CD14-positive monocyte (primary cell): ENCODE measurements around the gene KLHL25. TPM values are rescaled to one million over a fixed set of nuclear protein-coding genes. Genes with fewer than 3 reads are reported as not detected.

Experiments used
- DNase-seq, 3 donors: peaks; one replicate each; pipeline ENCODE4 v3.0.0-alpha.2; 2011 to 2022
- H2AFZ ChIP-seq: 2 replicates; pipeline ENCODE4 v1.6.0; 2012; ENCODE audit warnings: mild to moderate bottlenecking, low read depth, low read length, inconsistent platforms; ENCODE audit not compliant: insufficient read depth, poor library complexity, severe bottlenecking
- H3K27ac ChIP-seq, 2 donors: 1 replicate in 1 of 2; 2 replicates in 1 of 2; pipeline ENCODE4 v1.5.1; 2012 to 2013; ENCODE audit warnings: low read length in 2 of 2, control low read depth in 1 of 2, inconsistent platforms in 1 of 2, low read depth in 1 of 2, mild to moderate bottlenecking in 1 of 2
- H3K27me3 ChIP-seq, 2 donors: one replicate each; pipeline versions ENCODE4 v1.6.0 to v1.6.1; 2011 to 2013; ENCODE audit warnings: low read length in 2 of 2; ENCODE audit not compliant: control insufficient read depth in 2 of 2, insufficient read depth in 2 of 2
- H3K36me3 ChIP-seq, 2 donors: replicated peaks in 1 of 2; 1 replicate in 1 of 2; 2 replicates in 1 of 2; pipeline versions ENCODE4 v1.5.1 to v1.6.1; 2012 to 2013; ENCODE audit warnings: low read length in 2 of 2, control low read depth in 1 of 2, inconsistent platforms in 1 of 2, mild to moderate bottlenecking in 1 of 2; ENCODE audit not compliant: insufficient read depth in 2 of 2, control insufficient read depth in 1 of 2
- H3K4me1 ChIP-seq, 2 donors: 1 replicate in 1 of 2; 2 replicates in 1 of 2; pipeline versions ENCODE4 v1.5.1 to v1.6.1; 2012 to 2013; ENCODE audit warnings: low read length in 2 of 2, control low read depth in 1 of 2, inconsistent platforms in 1 of 2, mild to moderate bottlenecking in 1 of 2, moderate library complexity in 1 of 2; ENCODE audit not compliant: insufficient read depth in 2 of 2, control insufficient read depth in 1 of 2
- H3K4me2 ChIP-seq: replicated peaks from 2 replicates; pipeline ENCODE3; 2012; ENCODE audit warnings: low read length, moderate library complexity, mild to moderate bottlenecking; ENCODE audit not compliant: poor library complexity, severe bottlenecking; ENCODE audit errors: extremely low read depth
- H3K4me3 ChIP-seq, 3 experiments: fragments of 200-600 bp in 1 of 3; sonication (generic) in 1 of 3; replicated peaks in 1 of 3; 1 replicate in 2 of 3; 2 replicates in 1 of 3; pipeline ENCODE4 v1.5.1; 2011 to 2013; ENCODE audit warnings: low read length in 3 of 3, mild to moderate bottlenecking in 3 of 3, control low read depth in 2 of 3, low read depth in 2 of 3, inconsistent platforms in 1 of 3, moderate library complexity in 1 of 3
- H3K79me2 ChIP-seq: 2 replicates; pipeline ENCODE4 v1.6.0; 2012; ENCODE audit warnings: mild to moderate bottlenecking, control low read depth, inconsistent platforms, low read length, moderate library complexity; ENCODE audit not compliant: insufficient read depth
- H3K9ac ChIP-seq: 2 replicates; pipeline ENCODE4 v1.6.0; 2017; ENCODE audit warnings: low read length, mild to moderate bottlenecking; ENCODE audit not compliant: insufficient read depth, poor library complexity, severe bottlenecking
- H3K9me3 ChIP-seq, 2 donors: replicated peaks in 1 of 2; 1 replicate in 1 of 2; 2 replicates in 1 of 2; pipeline versions ENCODE4 v1.5.1 to v1.6.1; 2012 to 2013; ENCODE audit warnings: low read length in 2 of 2, control low read depth in 1 of 2; ENCODE audit not compliant: control insufficient read depth in 1 of 2, insufficient read depth in 1 of 2
- H4K20me1 ChIP-seq: 2 replicates; pipeline ENCODE4 v1.6.0; 2012; ENCODE audit warnings: mild to moderate bottlenecking, low read length, control low read depth, moderate library complexity; ENCODE audit not compliant: insufficient read depth
- H3K27ac Mint-ChIP-seq, 7 donors: one replicate each; pipeline ENCODE4 v1.8.0; 2020; ENCODE audit warnings: mild to moderate bottlenecking in 7 of 7, mixed read lengths in 7 of 7, moderate library complexity in 6 of 7, inconsistent platforms in 2 of 7
- H3K27me3 Mint-ChIP-seq, 3 donors: one replicate each; pipeline ENCODE4 v1.8.0; 2021 to 2022; ENCODE audit warnings: low read depth in 3 of 3, mild to moderate bottlenecking in 3 of 3, mixed read lengths in 3 of 3, moderate library complexity in 3 of 3, inconsistent platforms in 1 of 3
- H3K36me3 Mint-ChIP-seq, 2 donors: one replicate each; pipeline ENCODE4 v1.8.0; 2020; ENCODE audit warnings: mixed read lengths in 2 of 2, inconsistent platforms in 1 of 2, mild to moderate bottlenecking in 1 of 2
- H3K4me1 Mint-ChIP-seq: one replicate; pipeline ENCODE4 v1.8.0; 2020; ENCODE audit warnings: mild to moderate bottlenecking, mixed read lengths
- H3K4me3 Mint-ChIP-seq, 2 donors: one replicate each; pipeline ENCODE4 v1.8.0; 2020; ENCODE audit warnings: mild to moderate bottlenecking in 2 of 2, mixed read lengths in 2 of 2, moderate library complexity in 1 of 2
- H3K9me3 Mint-ChIP-seq, 7 donors: one replicate each; pipeline ENCODE4 v1.8.0; 2020 to 2022; ENCODE audit warnings: mixed read lengths in 7 of 7, mild to moderate bottlenecking in 6 of 7, moderate library complexity in 6 of 7, inconsistent platforms in 2 of 7
- WGBS: methylation state at CpG from one replicate; pipeline ENCODE4 v1.1.5; 2013; ENCODE audit warnings: missing lambda C conversion rate; ENCODE audit not compliant: insufficient coverage; 5-methylcytosine and 5-hydroxymethylcytosine counted together
- intact Hi-C, 2 donors: fragments of 100-400 bp; cut with micrococcal nuclease; formaldehyde crosslinking; loops; one replicate each; pipeline versions ENCODE4 v1.15.0 to v1.15.1; 2023
- polyA plus RNA-seq, 3 donors: library from polyadenylated mRNA; depleted of rRNA in 1 of 3; unstranded in 2 of 3; stranded (reverse) in 1 of 3; fragments of 300-500 nt in 2 of 3; fragments of >200 nt in 1 of 3; fragmentation: Illumina TruSeq in 2 of 3; gene quantifications; 1 replicate in 2 of 3; 2 replicates in 1 of 3; pipeline ENCODE4 v1.2.3, GENCODE V29; 2012 to 2021
- TF ChIP-seq, protein P1 (sequence below): fragments of 200-600 bp; IDR thresholded peaks from one replicate; pipeline ENCODE4 v1.8.0; 2022; ENCODE audit warnings: antibody characterized with exemption, mild to moderate bottlenecking

Gene KLHL25
- polyA plus RNA-seq, 3 donors, result 0.27 to 0.60 (median 0.40) TPM

DNA sequence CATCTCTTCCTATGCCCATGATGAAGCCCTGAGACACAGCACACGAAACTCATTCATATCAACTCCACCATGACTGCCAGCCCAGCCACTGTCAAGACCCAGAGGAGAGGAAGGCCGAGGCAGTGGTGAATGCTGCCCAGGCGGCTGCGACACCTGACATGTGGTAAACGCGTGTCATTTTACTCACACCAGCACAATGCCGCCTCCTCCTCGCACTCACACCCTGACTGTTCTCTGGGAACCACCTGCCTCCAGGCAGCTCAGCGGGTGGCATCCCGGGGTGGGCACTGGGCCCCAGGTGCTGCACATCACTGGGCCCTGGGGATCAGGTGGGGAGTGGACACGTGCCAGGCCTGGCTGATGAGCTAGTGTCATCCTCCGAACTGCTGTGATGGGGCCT lies 21.5 kb downstream of the KLHL25 start:
- H3K9me3 ChIP-seq, result peaks cover 0 to 14% of the 10 kb centered on the region in 2 donors
- Mint-ChIP-seq H3K9me3 (peaks cover 0 to 14% (median 9%) of the 10 kb centered on the region in 7 donors), H3K36me3 (no peaks in the 10 kb centered on the region), H3K27me3 (peaks cover 0 to 4% (median 0%) of the 10 kb centered on the region in 3 donors), H3K4me1 (peaks cover 6% of the 10 kb centered on the region), H3K4me3 (no peak overlapping the region), H3K27ac (no peak overlapping the region)
- no peak overlapping the region for H3K9ac ChIP-seq
- DNase-seq, result no peak
- H3K27ac ChIP-seq, result no peak overlapping the region
- no peak overlapping the region for H3K4me2 ChIP-seq
- H3K4me3 ChIP-seq, result no peak overlapping the region
- no peaks in the 10 kb centered on the region for H3K79me2 ChIP-seq
- H3K36me3 ChIP-seq, result no peaks in the 10 kb centered on the region
- no peak overlapping the region for H2AFZ ChIP-seq
- no peaks in the 10 kb centered on the region for H3K27me3 ChIP-seq
- no peaks in the 10 kb centered on the region for H4K20me1 ChIP-seq
- WGBS, result 92% methylated on average over 6 of the region's 12 CpGs
- no peaks in the 10 kb centered on the region for H3K4me1 ChIP-seq
- TF ChIP-seq, protein P1, sequence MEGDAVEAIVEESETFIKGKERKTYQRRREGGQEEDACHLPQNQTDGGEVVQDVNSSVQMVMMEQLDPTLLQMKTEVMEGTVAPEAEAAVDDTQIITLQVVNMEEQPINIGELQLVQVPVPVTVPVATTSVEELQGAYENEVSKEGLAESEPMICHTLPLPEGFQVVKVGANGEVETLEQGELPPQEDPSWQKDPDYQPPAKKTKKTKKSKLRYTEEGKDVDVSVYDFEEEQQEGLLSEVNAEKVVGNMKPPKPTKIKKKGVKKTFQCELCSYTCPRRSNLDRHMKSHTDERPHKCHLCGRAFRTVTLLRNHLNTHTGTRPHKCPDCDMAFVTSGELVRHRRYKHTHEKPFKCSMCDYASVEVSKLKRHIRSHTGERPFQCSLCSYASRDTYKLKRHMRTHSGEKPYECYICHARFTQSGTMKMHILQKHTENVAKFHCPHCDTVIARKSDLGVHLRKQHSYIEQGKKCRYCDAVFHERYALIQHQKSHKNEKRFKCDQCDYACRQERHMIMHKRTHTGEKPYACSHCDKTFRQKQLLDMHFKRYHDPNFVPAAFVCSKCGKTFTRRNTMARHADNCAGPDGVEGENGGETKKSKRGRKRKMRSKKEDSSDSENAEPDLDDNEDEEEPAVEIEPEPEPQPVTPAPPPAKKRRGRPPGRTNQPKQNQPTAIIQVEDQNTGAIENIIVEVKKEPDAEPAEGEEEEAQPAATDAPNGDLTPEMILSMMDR, result no peak
- intact Hi-C loops, result no loop called here

DNA sequence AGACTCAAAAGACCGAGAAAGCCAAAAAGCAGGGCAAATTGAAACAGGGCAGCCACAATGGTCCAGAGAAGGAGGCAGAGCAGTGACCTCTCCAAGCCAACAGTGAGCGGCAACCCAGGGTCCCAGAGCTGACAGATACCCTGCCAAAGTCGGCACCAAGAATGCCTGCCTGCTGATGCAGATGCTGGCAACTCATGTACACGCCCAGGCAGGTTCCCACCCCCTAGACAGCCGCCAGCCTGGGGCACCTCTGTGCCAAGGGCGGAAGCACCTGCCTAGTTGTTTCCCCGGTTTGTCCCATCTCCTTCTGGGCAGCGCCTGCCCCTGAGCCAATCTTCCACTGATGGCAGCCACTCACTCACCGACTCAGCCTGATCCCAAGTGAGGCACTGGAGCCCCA lies 22.1 kb downstream of the KLHL25 start:
- peaks cover 0 to 4% (median 0%) of the 10 kb centered on the region in 3 donors for H3K27me3 Mint-ChIP-seq
- H3K27ac Mint-ChIP-seq, result no peak overlapping the region
- intact Hi-C loops, result no loop called here
- Histone ChIP-seq H3K27me3 (no peaks in the 10 kb centered on the region), H4K20me1 (no peaks in the 10 kb centered on the region), H2AFZ (no peak overlapping the region), H3K36me3 (no peaks in the 10 kb centered on the region), H3K9ac (no peak overlapping the region), H3K9me3 (peaks cover 0 to 17% of the 10 kb centered on the region in 2 donors), H3K4me3 (no peak overlapping the region), H3K4me2 (no peak overlapping the region), H3K4me1 (no peaks in the 10 kb centered on the region), H3K79me2 (no peaks in the 10 kb centered on the region), H3K27ac (no peak overlapping the region)
- H3K9me3 Mint-ChIP-seq, result peaks cover 0 to 17% (median 9%) of the 10 kb centered on the region in 7 donors
- no peak overlapping the region for H3K4me3 Mint-ChIP-seq
- 93% methylated on average over 9 of the region's 9 CpGs for WGBS
- DNase-seq, result no peak
- H3K36me3 Mint-ChIP-seq, result no peaks in the 10 kb centered on the region
- H3K4me1 Mint-ChIP-seq, result peaks cover 6% of the 10 kb centered on the region
- TF ChIP-seq, protein P1, result no peak
